Spleen (tissue), 7 donors: ENCODE measurements around the gene CST7.

Source experiments
- CTCF ChIP-seq, 11 experiments: fragments of 200-600 bp in 7 of 11; fragments of 450-650 bp in 4 of 11; sonication (generic) in 4 of 11; IDR thresholded peaks in 8 of 11; conservative IDR thresholded peaks in 3 of 11; 1 replicate in 7 of 11; 2 replicates in 4 of 11; pipeline versions ENCODE4 v1.4.0 to v1.8.0; 2016 to 2021; ENCODE audit warnings: antibody characterized with exemption in 11 of 11, inconsistent platforms in 4 of 11, mild to moderate bottlenecking in 1 of 11
- POLR2A ChIP-seq, 3 donors: fragments of 450-650 bp; IDR thresholded peaks; one replicate each; pipeline ENCODE4 v1.5.1; 2017; ENCODE audit warnings: antibody characterized with exemption in 3 of 3, mild to moderate bottlenecking in 1 of 3
- POLR2AphosphoS5 ChIP-seq, 3 donors: sonication (generic); formaldehyde crosslinking; IDR thresholded peaks; one replicate each; pipeline ENCODE4 v1.5.1; 2017; ENCODE audit warnings: antibody characterized with exemption in 3 of 3
- donor health status: DM: no; HTN: no; CAD: no; lungs with moderate emphysema.
- donor health status: DM: no; HTN: no; CAD: no.
- donor health status: DM: no; HTN: no; CAD: no.

DNA sequence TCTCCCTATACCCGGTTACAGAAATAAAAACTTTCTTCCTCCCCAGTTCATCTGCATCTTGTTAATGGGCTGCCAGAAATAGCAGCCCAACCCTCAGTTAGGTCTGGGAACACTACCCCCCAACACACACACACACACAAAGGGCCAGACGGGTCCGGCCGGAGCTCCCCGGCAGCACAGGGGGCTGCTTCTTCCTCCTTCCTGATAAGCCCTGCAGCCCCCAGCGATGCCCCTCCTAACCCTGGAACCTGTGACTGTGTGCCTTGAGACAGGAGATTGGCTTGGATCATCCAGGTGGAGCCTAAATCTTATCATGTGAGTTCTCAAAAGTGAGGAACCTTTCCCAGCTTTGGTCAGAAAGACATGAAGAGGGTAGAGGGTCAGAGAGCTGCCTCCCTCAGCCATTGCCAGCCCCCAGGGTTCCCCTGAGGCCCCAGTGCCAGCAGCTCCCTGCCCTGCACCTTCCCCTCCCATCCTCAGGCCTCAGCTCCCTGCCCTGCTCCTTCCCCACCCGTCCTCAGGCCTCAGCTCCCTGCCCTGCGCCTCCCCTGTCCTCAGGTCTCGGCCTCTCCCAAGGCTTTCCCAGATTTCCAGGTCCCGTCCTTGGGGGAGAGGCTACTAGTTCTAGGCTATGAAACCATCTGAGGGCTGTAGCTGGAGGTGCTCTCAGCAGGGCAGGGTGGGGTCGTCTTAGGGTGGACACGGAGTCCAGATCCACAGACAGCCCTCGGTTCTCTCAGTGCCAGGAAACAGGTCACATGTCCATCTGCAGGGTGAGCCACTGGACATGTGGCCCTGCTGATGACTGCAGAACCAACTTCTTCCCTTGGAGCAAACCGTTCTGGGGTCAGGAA, 34.5 kb upstream of the CST7 start:
- no peak for TF ChIP-seq CTCF (IDR thresholded peaks at IDR 0.05 in 8 of 11, conservative IDR thresholded peaks at IDR 0.05 in 3 of 11)
- no peak for TF ChIP-seq POLR2AphosphoS5 (IDR thresholded peaks at IDR 0.05)
- TF ChIP-seq POLR2A (IDR thresholded peaks at IDR 0.05), result no peak
